ENCODE measurements around the gene PSMD7.

DNA sequence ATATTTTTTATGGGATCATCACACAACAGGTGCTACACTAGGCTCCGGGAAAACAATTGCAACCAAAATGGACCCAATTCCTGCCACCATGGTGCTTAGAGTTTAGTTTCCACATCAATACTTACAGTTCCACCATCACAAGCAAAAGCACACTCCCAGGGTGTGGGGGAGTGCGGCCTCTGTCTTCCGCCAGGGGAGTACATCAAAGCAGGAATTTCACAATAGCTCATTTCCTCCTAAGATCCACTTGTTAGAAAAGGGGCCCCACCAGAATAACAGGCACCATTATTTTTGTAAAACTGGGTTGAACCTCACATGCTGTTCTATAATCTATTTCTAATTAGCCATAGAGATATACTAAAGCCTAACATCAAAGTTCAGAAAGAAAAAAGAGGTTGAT is 44.3 kb upstream of the PSMD7 start:
- TF ChIP-seq, protein P1, sequence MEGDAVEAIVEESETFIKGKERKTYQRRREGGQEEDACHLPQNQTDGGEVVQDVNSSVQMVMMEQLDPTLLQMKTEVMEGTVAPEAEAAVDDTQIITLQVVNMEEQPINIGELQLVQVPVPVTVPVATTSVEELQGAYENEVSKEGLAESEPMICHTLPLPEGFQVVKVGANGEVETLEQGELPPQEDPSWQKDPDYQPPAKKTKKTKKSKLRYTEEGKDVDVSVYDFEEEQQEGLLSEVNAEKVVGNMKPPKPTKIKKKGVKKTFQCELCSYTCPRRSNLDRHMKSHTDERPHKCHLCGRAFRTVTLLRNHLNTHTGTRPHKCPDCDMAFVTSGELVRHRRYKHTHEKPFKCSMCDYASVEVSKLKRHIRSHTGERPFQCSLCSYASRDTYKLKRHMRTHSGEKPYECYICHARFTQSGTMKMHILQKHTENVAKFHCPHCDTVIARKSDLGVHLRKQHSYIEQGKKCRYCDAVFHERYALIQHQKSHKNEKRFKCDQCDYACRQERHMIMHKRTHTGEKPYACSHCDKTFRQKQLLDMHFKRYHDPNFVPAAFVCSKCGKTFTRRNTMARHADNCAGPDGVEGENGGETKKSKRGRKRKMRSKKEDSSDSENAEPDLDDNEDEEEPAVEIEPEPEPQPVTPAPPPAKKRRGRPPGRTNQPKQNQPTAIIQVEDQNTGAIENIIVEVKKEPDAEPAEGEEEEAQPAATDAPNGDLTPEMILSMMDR (IDR thresholded peaks at IDR 0.05) = no peak
- TF ChIP-seq EZH2 (IDR thresholded peaks at IDR 0.05; ENCODE audit: borderline replicate concordance, insufficient read depth, low read depth, low read length, poor library complexity, severe bottlenecking) = no peak

All from B cell (primary cell).